ENCODE measurements around the gene PTGES2.

GRCh38 chr9:128159522-128159783 is 31.9 kb upstream of the PTGES2 start:
- TF ChIP-seq CTCF (IDR thresholded peaks at IDR 0.05) (no peak), POLR2AphosphoS5 (IDR thresholded peaks at IDR 0.05; ENCODE audit: low read depth, low read length) (no peak)
